ENCODE results near the gene CST6.

Gene CST6

GRCh38 chr11:65967329-65967934 is 44.4 kb upstream of the CST6 start:
- no peak overlapping the region for H3K18ac ChIP-seq (ENCODE audit: low read depth in 1 of 2, low read length in 2 of 2)
- H3K79me1 ChIP-seq (replicated peaks; ENCODE audit: low read length, poor library complexity, severe bottlenecking): peaks cover 53% of the 10 kb centered on the region
- no peak overlapping the region for H2BK12ac ChIP-seq (ENCODE audit: low read length in 2 of 2)
- H3K4me2 ChIP-seq (ENCODE audit: low read length, poor library complexity, severe bottlenecking): no peak overlapping the region
- no peak overlapping the region for H3K4ac ChIP-seq (ENCODE audit: low read depth in 1 of 2, low read length in 2 of 2)
- H3K23ac ChIP-seq (ENCODE audit: low read length in 2 of 2): no peak overlapping the region
- H4K8ac ChIP-seq (ENCODE audit: low read length): no peak overlapping the region
- H3K36me3 ChIP-seq (ENCODE audit: control insufficient read depth in 1 of 2, insufficient read depth in 2 of 2, low read depth in 1 of 2, low read length in 2 of 2): peaks cover 71 to 78% of the 10 kb centered on the region in 2 experiments
- no peak overlapping the region for H2AFZ ChIP-seq (ENCODE audit: low read depth, low read length)
- DNase-seq: no peak
- no peak overlapping the region for H2AK5ac ChIP-seq (ENCODE audit: low read length, severe bottlenecking)
- H3K9ac ChIP-seq (ENCODE audit: low read length): no peak overlapping the region
- no peak overlapping the region for H3K14ac ChIP-seq (ENCODE audit: low read length in 2 of 2)
- no peak overlapping the region for H3K4me3 ChIP-seq (ENCODE audit: insufficient read depth in 1 of 2, low read depth in 1 of 2, low read length in 2 of 2)
- H4K91ac ChIP-seq (ENCODE audit: low read length): no peak overlapping the region
- H3K9me3 ChIP-seq (ENCODE audit: control insufficient read depth, low read length): no peaks in the 10 kb centered on the region
- H2BK15ac ChIP-seq (ENCODE audit: low read depth, poor library complexity, severe bottlenecking): no peak overlapping the region
- 96% methylated on average over 30 of the region's 30 CpGs for WGBS
- H2BK5ac ChIP-seq (ENCODE audit: low read depth, low read length, poor library complexity, severe bottlenecking): no peak overlapping the region
- H3K27ac ChIP-seq (ENCODE audit: low read length, poor library complexity, severe bottlenecking): no peak overlapping the region
- peaks cover 12% of the 10 kb centered on the region for H3K4me1 ChIP-seq (ENCODE audit: control insufficient read depth, insufficient read depth, low read depth, low read length)
- no peaks in the 10 kb centered on the region for H3K27me3 ChIP-seq (ENCODE audit: control insufficient read depth in 1 of 2, insufficient read depth in 1 of 2, low read length in 2 of 2)
- H2BK120ac ChIP-seq (ENCODE audit: low read depth, low read length): no peak overlapping the region

DNA sequence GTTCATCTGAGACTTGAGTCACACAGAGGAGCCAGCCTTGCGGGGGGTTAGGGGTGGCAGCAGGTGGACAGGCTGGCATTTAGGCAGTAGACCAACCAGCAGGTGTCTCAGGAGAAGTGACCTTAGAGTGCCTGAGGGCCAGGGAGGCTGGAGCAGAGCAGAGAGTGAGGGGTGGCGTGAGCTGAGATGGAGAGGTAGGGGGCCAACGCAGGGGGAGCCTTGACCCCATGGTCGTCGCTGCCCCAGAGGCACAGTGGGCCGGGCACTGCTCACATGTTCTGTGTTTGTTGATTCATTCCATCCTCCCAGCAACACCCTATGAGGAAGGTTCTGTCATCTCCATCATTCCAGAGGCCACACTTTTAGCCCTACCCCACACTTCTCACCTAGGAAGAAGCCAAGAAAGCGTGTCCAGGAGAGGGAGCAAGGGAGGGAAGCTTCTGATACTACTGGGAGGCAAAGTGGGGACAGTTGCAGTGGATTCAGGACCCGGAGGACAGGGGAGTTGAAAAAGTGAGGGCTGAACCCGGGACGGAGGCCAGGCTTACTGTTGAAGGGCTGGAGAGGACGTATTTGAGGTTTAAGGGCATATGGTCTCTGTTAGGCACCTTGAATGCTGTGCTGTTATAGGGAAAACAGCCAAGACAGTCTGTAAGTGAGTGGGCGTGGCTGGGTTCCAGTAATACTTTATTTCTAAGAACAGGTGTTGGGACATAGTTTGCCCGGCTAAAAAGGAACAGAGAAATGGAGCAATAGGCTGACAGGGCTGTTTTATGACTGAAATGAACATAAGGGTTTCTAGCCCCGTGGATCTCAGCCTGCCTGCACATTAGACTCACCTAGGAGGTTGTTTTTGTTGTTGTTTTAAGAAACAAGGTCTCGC is 43.0 kb upstream of the CST6 start:
- H3K23ac ChIP-seq (ENCODE audit: low read length in 2 of 2): no peak overlapping the region
- H3K4ac ChIP-seq (ENCODE audit: low read depth in 1 of 2, low read length in 2 of 2): no peak overlapping the region
- H3K9me3 ChIP-seq (ENCODE audit: control insufficient read depth, low read length): no peaks in the 10 kb centered on the region
- H3K18ac ChIP-seq (ENCODE audit: low read depth in 1 of 2, low read length in 2 of 2): no peak overlapping the region
- H2AK5ac ChIP-seq (ENCODE audit: low read length, severe bottlenecking): no peak overlapping the region
- no peak for DNase-seq
- WGBS: 95% methylated on average over 11 of the region's 15 CpGs
- H4K8ac ChIP-seq (ENCODE audit: low read length): no peak overlapping the region
- no peak overlapping the region for H3K14ac ChIP-seq (ENCODE audit: low read length in 2 of 2)
- no peak overlapping the region for H4K91ac ChIP-seq (ENCODE audit: low read length)
- no peak overlapping the region for H2BK15ac ChIP-seq (ENCODE audit: low read depth, poor library complexity, severe bottlenecking)
- H2BK120ac ChIP-seq (ENCODE audit: low read depth, low read length): no peak overlapping the region
- H3K4me1 ChIP-seq (ENCODE audit: control insufficient read depth, insufficient read depth, low read depth, low read length): peaks cover 5% of the 10 kb centered on the region
- no peak overlapping the region for H3K4me3 ChIP-seq (ENCODE audit: insufficient read depth in 1 of 2, low read depth in 1 of 2, low read length in 2 of 2)
- H2BK5ac ChIP-seq (ENCODE audit: low read depth, low read length, poor library complexity, severe bottlenecking): no peak overlapping the region
- H3K27me3 ChIP-seq (ENCODE audit: control insufficient read depth in 1 of 2, insufficient read depth in 1 of 2, low read length in 2 of 2): no peaks in the 10 kb centered on the region
- H2BK12ac ChIP-seq (ENCODE audit: low read length in 2 of 2): no peak overlapping the region
- no peak overlapping the region for H2AFZ ChIP-seq (ENCODE audit: low read depth, low read length)
- H3K27ac ChIP-seq (ENCODE audit: low read length, poor library complexity, severe bottlenecking): no peak overlapping the region
- H3K36me3 ChIP-seq (ENCODE audit: control insufficient read depth in 1 of 2, insufficient read depth in 2 of 2, low read depth in 1 of 2, low read length in 2 of 2): peaks cover 74 to 85% of the 10 kb centered on the region in 2 experiments
- no peak overlapping the region for H3K4me2 ChIP-seq (ENCODE audit: low read length, poor library complexity, severe bottlenecking)
- H3K79me1 ChIP-seq (replicated peaks; ENCODE audit: low read length, poor library complexity, severe bottlenecking): peaks cover 56% of the 10 kb centered on the region
- H3K9ac ChIP-seq (ENCODE audit: low read length): no peak overlapping the region

DNA sequence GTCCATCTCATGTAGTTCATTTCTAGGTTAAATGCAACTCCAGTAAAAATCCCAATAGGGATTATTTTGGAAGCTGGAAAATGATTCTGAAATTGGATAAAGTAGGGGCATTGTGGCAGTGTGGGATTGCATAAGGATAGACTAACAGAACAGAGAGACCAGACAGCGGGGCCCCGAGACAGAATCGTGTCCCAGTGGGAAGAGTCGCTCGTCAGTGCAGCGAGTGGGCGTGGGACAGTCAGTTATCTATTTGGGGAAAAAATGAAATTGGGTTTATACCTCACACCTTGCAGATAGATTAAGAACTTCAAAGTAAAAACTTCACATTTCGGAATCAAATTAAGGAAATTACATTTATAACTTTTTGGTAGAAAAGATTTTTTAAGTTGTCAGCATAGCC is 39.7 kb upstream of the CST6 start:
- peaks cover 66 to 68% of the 10 kb centered on the region in 2 experiments for H3K36me3 ChIP-seq (ENCODE audit: control insufficient read depth in 1 of 2, insufficient read depth in 2 of 2, low read depth in 1 of 2, low read length in 2 of 2)
- H2BK120ac ChIP-seq (ENCODE audit: low read depth, low read length): no peak overlapping the region
- peaks cover 30% of the 10 kb centered on the region for H3K79me1 ChIP-seq (replicated peaks; ENCODE audit: low read length, poor library complexity, severe bottlenecking)
- H2BK12ac ChIP-seq (ENCODE audit: low read length in 2 of 2): no peak overlapping the region
- DNase-seq: no peak
- no peaks in the 10 kb centered on the region for H3K4me1 ChIP-seq (ENCODE audit: control insufficient read depth, insufficient read depth, low read depth, low read length)
- WGBS: 100% methylated on average over 3 of the region's 8 CpGs
- no peak overlapping the region for H3K23ac ChIP-seq (ENCODE audit: low read length in 2 of 2)
- H2BK5ac ChIP-seq (ENCODE audit: low read depth, low read length, poor library complexity, severe bottlenecking): no peak overlapping the region
- no peak overlapping the region for H3K4me2 ChIP-seq (ENCODE audit: low read length, poor library complexity, severe bottlenecking)
- no peaks in the 10 kb centered on the region for H3K27me3 ChIP-seq (ENCODE audit: control insufficient read depth in 1 of 2, insufficient read depth in 1 of 2, low read length in 2 of 2)
- no peaks in the 10 kb centered on the region for H3K9me3 ChIP-seq (ENCODE audit: control insufficient read depth, low read length)
- no peak overlapping the region for H4K8ac ChIP-seq (ENCODE audit: low read length)
- H3K27ac ChIP-seq (ENCODE audit: low read length, poor library complexity, severe bottlenecking): no peak overlapping the region
- no peak overlapping the region for H3K4ac ChIP-seq (ENCODE audit: low read depth in 1 of 2, low read length in 2 of 2)
- no peak overlapping the region for H4K91ac ChIP-seq (ENCODE audit: low read length)
- H3K4me3 ChIP-seq (ENCODE audit: insufficient read depth in 1 of 2, low read depth in 1 of 2, low read length in 2 of 2): no peak overlapping the region
- no peak overlapping the region for H3K14ac ChIP-seq (ENCODE audit: low read length in 2 of 2)
- H3K18ac ChIP-seq (ENCODE audit: low read depth in 1 of 2, low read length in 2 of 2): no peak overlapping the region
- no peak overlapping the region for H2AK5ac ChIP-seq (ENCODE audit: low read length, severe bottlenecking)
- H2AFZ ChIP-seq (ENCODE audit: low read depth, low read length): no peak overlapping the region
- H2BK15ac ChIP-seq (ENCODE audit: low read depth, poor library complexity, severe bottlenecking): no peak overlapping the region
- H3K9ac ChIP-seq (ENCODE audit: low read length): no peak overlapping the region

DNA sequence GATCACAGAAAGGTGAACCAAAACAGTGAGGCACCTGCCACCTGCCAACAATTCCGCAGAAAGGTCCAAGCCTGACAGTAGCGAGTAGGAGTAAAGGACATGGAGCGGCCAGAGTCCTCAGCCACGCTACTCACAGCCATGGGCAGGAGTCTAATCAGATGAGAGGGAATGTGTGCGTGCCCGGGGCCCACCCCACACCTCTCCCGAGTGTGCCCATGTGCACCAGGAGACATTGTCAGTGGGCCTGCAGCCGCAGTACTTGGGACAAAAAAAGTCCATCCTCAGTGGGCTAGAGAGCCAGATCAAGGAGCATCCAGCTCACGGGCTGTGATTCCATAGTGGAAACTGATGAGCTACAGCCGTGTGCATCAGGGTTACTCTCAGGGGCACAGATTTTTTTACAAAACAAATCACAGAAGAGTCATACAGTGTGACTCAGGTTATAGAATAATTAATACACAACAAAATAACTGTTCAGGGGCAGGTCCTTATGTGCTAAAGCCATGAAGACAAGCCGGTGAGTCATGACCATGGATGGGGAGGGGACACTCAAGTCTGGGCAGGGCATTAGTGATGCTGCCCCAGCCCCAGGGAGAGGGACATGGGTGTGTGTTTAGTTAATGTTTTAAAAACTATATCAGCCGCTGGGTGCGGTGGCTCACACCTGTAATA is 38.2 kb upstream of the CST6 start:
- H3K36me3 ChIP-seq (ENCODE audit: control insufficient read depth in 1 of 2, insufficient read depth in 2 of 2, low read depth in 1 of 2, low read length in 2 of 2): peaks cover 66 to 68% of the 10 kb centered on the region in 2 experiments
- no peak overlapping the region for H2BK120ac ChIP-seq (ENCODE audit: low read depth, low read length)
- H3K18ac ChIP-seq (ENCODE audit: low read depth in 1 of 2, low read length in 2 of 2): no peak overlapping the region
- H4K91ac ChIP-seq (ENCODE audit: low read length): no peak overlapping the region
- H2BK15ac ChIP-seq (ENCODE audit: low read depth, poor library complexity, severe bottlenecking): no peak overlapping the region
- no peak overlapping the region for H3K4me3 ChIP-seq (ENCODE audit: insufficient read depth in 1 of 2, low read depth in 1 of 2, low read length in 2 of 2)
- no peak overlapping the region for H3K14ac ChIP-seq (ENCODE audit: low read length in 2 of 2)
- no peak overlapping the region for H4K8ac ChIP-seq (ENCODE audit: low read length)
- no peak overlapping the region for H2AK5ac ChIP-seq (ENCODE audit: low read length, severe bottlenecking)
- no peak overlapping the region for H2AFZ ChIP-seq (ENCODE audit: low read depth, low read length)
- WGBS: 97% methylated on average over 10 of the region's 13 CpGs
- no peaks in the 10 kb centered on the region for H3K9me3 ChIP-seq (ENCODE audit: control insufficient read depth, low read length)
- H3K79me1 ChIP-seq (replicated peaks; ENCODE audit: low read length, poor library complexity, severe bottlenecking): peaks cover 22% of the 10 kb centered on the region
- H2BK5ac ChIP-seq (ENCODE audit: low read depth, low read length, poor library complexity, severe bottlenecking): no peak overlapping the region
- no peaks in the 10 kb centered on the region for H3K27me3 ChIP-seq (ENCODE audit: control insufficient read depth in 1 of 2, insufficient read depth in 1 of 2, low read length in 2 of 2)
- no peak overlapping the region for H3K23ac ChIP-seq (ENCODE audit: low read length in 2 of 2)
- no peaks in the 10 kb centered on the region for H3K4me1 ChIP-seq (ENCODE audit: control insufficient read depth, insufficient read depth, low read depth, low read length)
- H2BK12ac ChIP-seq (ENCODE audit: low read length in 2 of 2): no peak overlapping the region
- H3K4me2 ChIP-seq (ENCODE audit: low read length, poor library complexity, severe bottlenecking): no peak overlapping the region
- no peak overlapping the region for H3K9ac ChIP-seq (ENCODE audit: low read length)
- no peak overlapping the region for H3K27ac ChIP-seq (ENCODE audit: low read length, poor library complexity, severe bottlenecking)
- H3K4ac ChIP-seq (ENCODE audit: low read depth in 1 of 2, low read length in 2 of 2): no peak overlapping the region
- no peak for DNase-seq

Measured in mesenchymal stem cell (in vitro differentiated cells and primary cell).